Measurements from ENCODE around the gene THAP7.

THAP7 gene

DNA sequence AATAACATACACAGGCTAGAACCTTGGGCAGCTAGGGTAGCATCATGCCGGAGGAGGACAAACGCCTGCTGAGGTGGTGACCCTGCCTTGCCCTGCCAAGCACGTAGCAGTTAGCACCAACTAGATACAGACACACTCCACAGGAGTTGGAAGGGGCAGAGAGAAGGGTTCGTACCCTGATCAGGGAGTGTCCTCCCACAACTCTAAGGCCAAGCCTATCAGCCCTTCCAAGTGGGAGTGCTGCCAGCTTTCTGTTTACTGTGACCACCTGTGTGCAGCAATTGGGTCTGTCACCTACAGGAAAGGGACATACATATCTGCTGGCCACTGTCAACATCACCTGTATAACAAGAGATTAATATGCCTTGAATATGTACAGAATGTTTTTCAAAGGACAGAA, 1.9 kb upstream of the THAP7 start:
- Histone ChIP-seq H3K79me2 (ENCODE audit: insufficient read depth, low read length) (peaks cover 7% of the 10 kb centered on the region; the same call in 1 of the 2 replicates), H3K27me3 (ENCODE audit: insufficient read depth, low read length) (no peaks in the 10 kb centered on the region), H3K27ac (ENCODE audit: low read depth, low read length, poor library complexity, severe bottlenecking) (no peak overlapping the region), H3F3A (ENCODE audit: insufficient read depth, low read length) (no peaks in the 10 kb centered on the region), H4K20me1 (ENCODE audit: insufficient read depth, low read length) (no peaks in the 10 kb centered on the region), H3K9me3 (ENCODE audit: low read length) (no peaks in the 10 kb centered on the region), H3K9me2 (ENCODE audit: low read depth, low read length) (no peaks in the 10 kb centered on the region), H3K4me1 (ENCODE audit: insufficient read depth, low read length, severe bottlenecking) (peaks cover 36% of the 10 kb centered on the region), H3K4me3 (ENCODE audit: low read depth, low read length, poor library complexity, severe bottlenecking) (no peak overlapping the region), H3K9ac (ENCODE audit: low read length) (no peak overlapping the region), H3K36me3 (ENCODE audit: insufficient read depth, low read length) (peaks cover 15% of the 10 kb centered on the region; the same call in 1 of the 2 replicates), H2AFZ (ENCODE audit: low read length) (no peak overlapping the region), H3K4me2 (ENCODE audit: low read length) (peak overlapping the region; percentile 98; the same call in 1 of the 2 replicates)
- TF ChIP-seq, protein P1, sequence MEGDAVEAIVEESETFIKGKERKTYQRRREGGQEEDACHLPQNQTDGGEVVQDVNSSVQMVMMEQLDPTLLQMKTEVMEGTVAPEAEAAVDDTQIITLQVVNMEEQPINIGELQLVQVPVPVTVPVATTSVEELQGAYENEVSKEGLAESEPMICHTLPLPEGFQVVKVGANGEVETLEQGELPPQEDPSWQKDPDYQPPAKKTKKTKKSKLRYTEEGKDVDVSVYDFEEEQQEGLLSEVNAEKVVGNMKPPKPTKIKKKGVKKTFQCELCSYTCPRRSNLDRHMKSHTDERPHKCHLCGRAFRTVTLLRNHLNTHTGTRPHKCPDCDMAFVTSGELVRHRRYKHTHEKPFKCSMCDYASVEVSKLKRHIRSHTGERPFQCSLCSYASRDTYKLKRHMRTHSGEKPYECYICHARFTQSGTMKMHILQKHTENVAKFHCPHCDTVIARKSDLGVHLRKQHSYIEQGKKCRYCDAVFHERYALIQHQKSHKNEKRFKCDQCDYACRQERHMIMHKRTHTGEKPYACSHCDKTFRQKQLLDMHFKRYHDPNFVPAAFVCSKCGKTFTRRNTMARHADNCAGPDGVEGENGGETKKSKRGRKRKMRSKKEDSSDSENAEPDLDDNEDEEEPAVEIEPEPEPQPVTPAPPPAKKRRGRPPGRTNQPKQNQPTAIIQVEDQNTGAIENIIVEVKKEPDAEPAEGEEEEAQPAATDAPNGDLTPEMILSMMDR (IDR thresholded peaks at IDR 0.05; ENCODE audit: low read length) = no peak
- no peak for TF ChIP-seq EZH2 (IDR thresholded peaks at IDR 0.05; ENCODE audit: borderline replicate concordance, low read length)

- Histone ChIP-seq H3K4me1 (ENCODE audit: insufficient read depth, low read length, severe bottlenecking) (peaks cover 36% of the 10 kb centered on the region), H3K9me3 (ENCODE audit: low read length) (no peaks in the 10 kb centered on the region), H2AFZ (ENCODE audit: low read length) (no peak overlapping the region), H4K20me1 (ENCODE audit: insufficient read depth, low read length) (no peaks in the 10 kb centered on the region), H3K9ac (ENCODE audit: low read length) (peak overlapping the region; percentile 97), H3K79me2 (ENCODE audit: insufficient read depth, low read length) (peaks cover 7% of the 10 kb centered on the region; the same call in 1 of the 2 replicates), H3K27me3 (ENCODE audit: insufficient read depth, low read length) (no peaks in the 10 kb centered on the region), H3K27ac (ENCODE audit: low read depth, low read length, poor library complexity, severe bottlenecking) (peak overlapping the region; percentile 95), H3K4me2 (ENCODE audit: low read length) (peak overlapping the region; percentile 98), H3F3A (ENCODE audit: insufficient read depth, low read length) (no peaks in the 10 kb centered on the region), H3K9me2 (ENCODE audit: low read depth, low read length) (no peaks in the 10 kb centered on the region), H3K4me3 (ENCODE audit: low read depth, low read length, poor library complexity, severe bottlenecking) (peak overlapping the region; percentile 85), H3K36me3 (ENCODE audit: insufficient read depth, low read length) (peaks cover 28% of the 10 kb centered on the region; the same call in 1 of the 2 replicates)
- TF ChIP-seq EZH2 (IDR thresholded peaks at IDR 0.05; ENCODE audit: borderline replicate concordance, low read length) = no peak
- TF ChIP-seq, protein P1 (IDR thresholded peaks at IDR 0.05; ENCODE audit: low read length) = no peak
Measured at GRCh38 chr22:21000987-21001600, 824 bp downstream of the THAP7 start.

- TF ChIP-seq, protein P1 (IDR thresholded peaks at IDR 0.05; ENCODE audit: low read length) = peak; percentile 16; the same call in 1 of the 2 replicates
- TF ChIP-seq EZH2 (IDR thresholded peaks at IDR 0.05; ENCODE audit: borderline replicate concordance, low read length) = no peak
- H3K4me1 ChIP-seq (ENCODE audit: insufficient read depth, low read length, severe bottlenecking) = peaks cover 36% of the 10 kb centered on the region
- no peak overlapping the region for H2AFZ ChIP-seq (ENCODE audit: low read length)
- H3K36me3 ChIP-seq (ENCODE audit: insufficient read depth, low read length) = peaks cover 28% of the 10 kb centered on the region; the same call in 1 of the 2 replicates
- peak overlapping the region; percentile 97 for H3K9ac ChIP-seq (ENCODE audit: low read length)
- peaks cover 7% of the 10 kb centered on the region; the same call in 1 of the 2 replicates for H3K79me2 ChIP-seq (ENCODE audit: insufficient read depth, low read length)
- H3K27ac ChIP-seq (ENCODE audit: low read depth, low read length, poor library complexity, severe bottlenecking) = peak overlapping the region; percentile 95
- no peaks in the 10 kb centered on the region for H3K9me3 ChIP-seq (ENCODE audit: low read length)
- H3K27me3 ChIP-seq (ENCODE audit: insufficient read depth, low read length) = no peaks in the 10 kb centered on the region
- H4K20me1 ChIP-seq (ENCODE audit: insufficient read depth, low read length) = no peaks in the 10 kb centered on the region
- no peaks in the 10 kb centered on the region for H3F3A ChIP-seq (ENCODE audit: insufficient read depth, low read length)
- H3K9me2 ChIP-seq (ENCODE audit: low read depth, low read length) = no peaks in the 10 kb centered on the region
- peak overlapping the region; percentile 85 for H3K4me3 ChIP-seq (ENCODE audit: low read depth, low read length, poor library complexity, severe bottlenecking)
- peak overlapping the region; percentile 98 for H3K4me2 ChIP-seq (ENCODE audit: low read length)
Measured at GRCh38 chr22:21000207-21000986, 1.5 kb downstream of the THAP7 start.
